ENCODE results near the gene CCN2. TPM values are rescaled to one million over a fixed set of nuclear protein-coding genes. Genes with fewer than 3 reads are reported as not detected.
A peak's percentile ranks its signal among the peaks of the same experiment; 100 is the strongest.

The CCN2 gene
- total RNA-seq, 2 experiments from 2014 or later = not detected

DNA sequence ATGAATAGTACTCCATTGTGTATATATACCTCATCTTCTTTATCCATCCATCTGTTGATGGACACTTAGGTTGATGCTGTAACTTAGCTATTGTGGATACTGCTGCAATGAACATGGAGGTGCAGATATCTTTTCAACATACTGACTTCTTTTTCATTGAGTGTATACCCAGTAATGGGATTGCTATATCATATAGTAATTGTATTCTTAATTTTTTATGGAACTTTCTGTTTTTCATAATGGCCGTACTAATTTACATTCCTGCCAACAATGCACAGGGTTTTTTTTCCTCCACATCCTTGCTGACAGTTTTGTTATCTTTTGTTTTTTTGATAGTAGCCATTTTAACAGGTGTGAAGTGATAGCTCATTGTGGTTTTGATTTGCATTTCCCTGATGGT is 5.2 kb downstream of the CCN2 start:
- Mint-ChIP-seq H3K9me3 (no peaks in the 10 kb centered on the region), H3K36me3 (no peaks in the 10 kb centered on the region), H3K4me1 (peaks cover 5% of the 10 kb centered on the region), H3K27me3 (peaks cover 36% of the 10 kb centered on the region), H3K27ac (no peak overlapping the region), H3K4me3 (no peak overlapping the region)
- POLR2A ChIA-PET = no interaction called here
- ATAC-seq (ENCODE audit: low read depth) (no peak), DNase-seq (no peak)

- DNase-seq (no peak), ATAC-seq (ENCODE audit: low read depth) (no peak)
- Mint-ChIP-seq H3K27me3 (peaks cover 26% of the 10 kb centered on the region), H3K9me3 (no peaks in the 10 kb centered on the region), H3K4me3 (no peak overlapping the region), H3K27ac (no peak overlapping the region), H3K36me3 (no peaks in the 10 kb centered on the region), H3K4me1 (no peaks in the 10 kb centered on the region)
- POLR2A ChIA-PET = no interaction called here
Observed at GRCh38 chr6:131937703-131938631, 13.2 kb downstream of the CCN2 start.

DNA sequence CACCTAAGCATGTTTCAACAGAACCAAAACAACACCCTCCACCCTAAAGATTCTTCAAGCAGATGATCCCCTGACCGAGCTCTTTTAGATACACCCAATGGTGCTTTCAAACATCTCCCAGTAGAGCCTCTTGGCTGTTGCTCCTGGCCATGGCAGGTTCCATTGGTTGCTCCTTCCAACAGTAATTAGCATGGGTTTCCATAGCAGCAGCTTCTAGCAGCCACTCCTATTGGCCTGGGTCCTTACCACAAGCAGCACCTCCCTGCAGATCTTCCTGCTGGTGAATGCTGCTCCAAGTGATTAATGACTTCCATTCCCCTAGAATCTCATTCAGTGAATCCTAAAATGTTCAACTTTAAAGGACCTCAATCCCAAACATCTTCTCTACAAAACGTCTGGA is 13.9 kb downstream of the CCN2 start:
- Mint-ChIP-seq H3K27ac (no peak overlapping the region), H3K36me3 (no peaks in the 10 kb centered on the region), H3K4me3 (no peak overlapping the region), H3K27me3 (peaks cover 27% of the 10 kb centered on the region), H3K4me1 (no peaks in the 10 kb centered on the region), H3K9me3 (no peaks in the 10 kb centered on the region)
- no peak for ATAC-seq (ENCODE audit: low read depth)
- POLR2A ChIA-PET = no interaction called here
- no peak for DNase-seq

GRCh38 chr6:131936156-131936555 is 15.0 kb downstream of the CCN2 start:
- no peaks in the 10 kb centered on the region for H3K4me1 Mint-ChIP-seq
- DNase-seq (no peak), ATAC-seq (ENCODE audit: low read depth) (no peak)
- no peak overlapping the region for H3K4me3 Mint-ChIP-seq
- no peak overlapping the region for H3K27ac Mint-ChIP-seq
- no peaks in the 10 kb centered on the region for H3K9me3 Mint-ChIP-seq
- H3K36me3 Mint-ChIP-seq = no peaks in the 10 kb centered on the region
- POLR2A ChIA-PET = no interaction called here
- peaks cover 25% of the 10 kb centered on the region for H3K27me3 Mint-ChIP-seq

DNA sequence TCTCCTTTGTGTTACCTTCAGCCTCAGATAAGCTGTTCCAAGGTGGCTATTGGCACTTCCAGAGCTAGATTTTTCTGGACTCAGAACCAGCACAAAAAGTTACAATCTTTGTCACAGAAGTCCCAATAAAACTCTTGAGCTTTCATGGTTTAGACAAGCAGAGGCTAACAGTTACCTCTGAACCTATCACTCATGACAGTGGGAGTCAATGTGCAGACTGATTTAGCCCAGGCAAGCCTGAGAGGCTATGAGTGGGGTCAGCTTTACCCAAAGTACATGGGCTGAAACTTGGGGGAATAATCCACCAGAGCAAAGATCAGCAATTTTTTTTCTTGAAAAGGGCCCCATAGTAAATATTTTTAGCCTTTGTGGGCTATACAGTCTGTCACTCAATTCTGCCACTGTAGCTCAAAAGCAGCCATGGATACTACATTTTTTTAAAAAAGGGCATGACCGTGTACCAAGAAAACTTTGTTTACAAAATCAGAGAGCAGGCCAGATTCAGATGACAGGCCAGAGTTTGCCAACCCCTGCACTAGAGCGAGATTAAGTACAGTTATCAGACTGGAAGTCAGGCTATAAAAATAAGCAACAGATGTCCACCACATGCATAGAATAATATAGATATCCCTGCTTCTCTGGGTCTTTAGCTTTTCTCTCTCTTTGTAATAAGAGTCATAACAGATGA is 20.0 kb downstream of the CCN2 start:
- H3K36me3 Mint-ChIP-seq = no peaks in the 10 kb centered on the region
- H3K27ac Mint-ChIP-seq = no peak overlapping the region
- POLR2A ChIA-PET = interaction anchor here (0.7 kb wide), 1 partner anchor 13 kb away, joined by 5 read pairs; no protein-coding TSS in a partner anchor
- H3K27me3 Mint-ChIP-seq = peaks cover 11% of the 10 kb centered on the region
- DNase-seq = no peak
- H3K4me1 Mint-ChIP-seq = no peaks in the 10 kb centered on the region
- ATAC-seq (ENCODE audit: low read depth) = no peak
- no peaks in the 10 kb centered on the region for H3K9me3 Mint-ChIP-seq
- no peak overlapping the region for H3K4me3 Mint-ChIP-seq

GRCh38 chr6:131929976-131930375 is 21.2 kb downstream of the CCN2 start:
- Mint-ChIP-seq H3K27ac (no peak overlapping the region), H3K27me3 (peaks cover 12% of the 10 kb centered on the region), H3K4me1 (no peaks in the 10 kb centered on the region), H3K9me3 (no peaks in the 10 kb centered on the region), H3K36me3 (no peaks in the 10 kb centered on the region), H3K4me3 (no peak overlapping the region)
- ATAC-seq (ENCODE audit: low read depth) (no peak), DNase-seq (no peak)
- POLR2A ChIA-PET = no interaction called here

GRCh38 chr6:131929264-131929663 is 21.9 kb downstream of the CCN2 start:
- Mint-ChIP-seq H3K9me3 (no peaks in the 10 kb centered on the region), H3K4me3 (no peak overlapping the region), H3K27ac (no peak overlapping the region), H3K27me3 (peaks cover 8% of the 10 kb centered on the region), H3K36me3 (no peaks in the 10 kb centered on the region), H3K4me1 (no peaks in the 10 kb centered on the region)
- DNase-seq = no peak
- POLR2A ChIA-PET = no interaction called here
- no peak for ATAC-seq (ENCODE audit: low read depth)

GRCh38 chr6:131924881-131925474 is 26.2 kb downstream of the CCN2 start:
- Mint-ChIP-seq H3K4me1 (no peaks in the 10 kb centered on the region), H3K27me3 (peaks cover 11% of the 10 kb centered on the region), H3K4me3 (no peak overlapping the region), H3K9me3 (peaks cover 3% of the 10 kb centered on the region), H3K27ac (no peak overlapping the region), H3K36me3 (no peaks in the 10 kb centered on the region)
- DNase-seq (no peak), ATAC-seq (ENCODE audit: low read depth) (no peak)
- POLR2A ChIA-PET = no interaction called here

GRCh38 chr6:131923356-131923755 is 27.8 kb downstream of the CCN2 start:
- POLR2A ChIA-PET = no interaction called here
- peak; percentile 37 for DNase-seq
- H3K36me3 Mint-ChIP-seq = no peaks in the 10 kb centered on the region
- peaks cover 4% of the 10 kb centered on the region for H3K9me3 Mint-ChIP-seq
- no peak overlapping the region for H3K27ac Mint-ChIP-seq
- H3K27me3 Mint-ChIP-seq = peaks cover 20% of the 10 kb centered on the region
- no peaks in the 10 kb centered on the region for H3K4me1 Mint-ChIP-seq
- ATAC-seq (ENCODE audit: low read depth) = peak; percentile 45
- no peak overlapping the region for H3K4me3 Mint-ChIP-seq

DNA sequence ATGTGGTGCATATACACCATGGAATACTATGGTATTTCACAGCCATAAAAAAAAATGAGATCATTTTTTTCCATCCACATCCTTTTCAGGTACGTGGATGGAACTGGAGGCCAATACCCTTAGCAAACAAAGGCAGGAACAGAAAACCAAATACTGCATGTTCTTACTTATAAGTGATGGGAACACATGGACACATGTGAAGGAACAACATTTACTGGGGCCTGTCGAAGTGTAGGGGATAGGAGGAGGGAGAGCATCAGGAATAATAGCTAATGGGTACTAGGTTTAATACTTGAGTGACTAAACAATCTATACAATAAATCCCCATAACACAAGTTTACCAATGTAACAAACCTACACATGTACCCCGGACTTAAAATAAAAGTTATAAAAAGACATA is 30.5 kb downstream of the CCN2 start:
- DNase-seq (no peak), ATAC-seq (ENCODE audit: low read depth) (no peak)
- Mint-ChIP-seq H3K9me3 (peaks cover 6% of the 10 kb centered on the region), H3K4me1 (peaks cover 17% of the 10 kb centered on the region), H3K27me3 (peaks cover 18% of the 10 kb centered on the region), H3K36me3 (no peaks in the 10 kb centered on the region), H3K4me3 (no peak overlapping the region), H3K27ac (no peak overlapping the region)
- POLR2A ChIA-PET = no interaction called here

DNA sequence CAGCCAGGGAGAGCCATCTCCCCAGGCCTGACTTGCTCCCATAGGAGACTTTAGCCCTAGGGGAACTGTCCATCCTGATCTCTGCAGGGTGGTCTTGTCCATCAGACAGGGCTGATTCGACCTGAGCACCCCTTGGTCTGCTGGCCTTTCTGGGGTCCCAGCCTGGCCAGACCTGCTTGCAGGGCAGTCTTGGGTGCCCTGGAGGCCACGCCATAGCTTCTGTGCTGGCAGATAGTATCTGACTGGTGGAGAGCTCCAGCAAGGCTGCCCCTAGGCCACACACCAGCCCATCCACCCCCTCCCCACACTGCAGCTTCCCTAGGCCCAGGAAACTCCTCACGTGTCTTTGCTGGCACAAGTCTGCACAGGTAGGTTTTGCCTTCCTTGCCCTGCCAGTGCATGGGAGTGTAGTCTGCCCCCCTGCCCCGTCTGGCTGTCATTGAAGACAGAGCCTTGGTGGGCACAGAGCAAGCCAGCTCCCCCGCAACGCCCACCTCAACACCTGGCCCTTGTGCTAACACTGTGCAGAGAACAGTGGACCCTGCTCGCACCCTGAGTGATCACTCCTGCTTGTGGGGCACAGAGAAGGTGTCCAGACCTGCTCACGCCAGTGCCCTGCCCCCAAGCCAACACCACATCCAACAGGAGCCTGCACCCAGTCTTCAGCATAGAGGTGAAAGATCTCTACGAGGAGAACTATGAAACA is 32.4 kb downstream of the CCN2 start:
- POLR2A ChIA-PET = no interaction called here
- H3K27me3 Mint-ChIP-seq = peaks cover 18% of the 10 kb centered on the region
- peaks cover 6% of the 10 kb centered on the region for H3K9me3 Mint-ChIP-seq
- DNase-seq (no peak), ATAC-seq (ENCODE audit: low read depth) (no peak)
- peaks cover 17% of the 10 kb centered on the region for H3K4me1 Mint-ChIP-seq
- no peaks in the 10 kb centered on the region for H3K36me3 Mint-ChIP-seq
- no peak overlapping the region for H3K4me3 Mint-ChIP-seq
- no peak overlapping the region for H3K27ac Mint-ChIP-seq

DNA sequence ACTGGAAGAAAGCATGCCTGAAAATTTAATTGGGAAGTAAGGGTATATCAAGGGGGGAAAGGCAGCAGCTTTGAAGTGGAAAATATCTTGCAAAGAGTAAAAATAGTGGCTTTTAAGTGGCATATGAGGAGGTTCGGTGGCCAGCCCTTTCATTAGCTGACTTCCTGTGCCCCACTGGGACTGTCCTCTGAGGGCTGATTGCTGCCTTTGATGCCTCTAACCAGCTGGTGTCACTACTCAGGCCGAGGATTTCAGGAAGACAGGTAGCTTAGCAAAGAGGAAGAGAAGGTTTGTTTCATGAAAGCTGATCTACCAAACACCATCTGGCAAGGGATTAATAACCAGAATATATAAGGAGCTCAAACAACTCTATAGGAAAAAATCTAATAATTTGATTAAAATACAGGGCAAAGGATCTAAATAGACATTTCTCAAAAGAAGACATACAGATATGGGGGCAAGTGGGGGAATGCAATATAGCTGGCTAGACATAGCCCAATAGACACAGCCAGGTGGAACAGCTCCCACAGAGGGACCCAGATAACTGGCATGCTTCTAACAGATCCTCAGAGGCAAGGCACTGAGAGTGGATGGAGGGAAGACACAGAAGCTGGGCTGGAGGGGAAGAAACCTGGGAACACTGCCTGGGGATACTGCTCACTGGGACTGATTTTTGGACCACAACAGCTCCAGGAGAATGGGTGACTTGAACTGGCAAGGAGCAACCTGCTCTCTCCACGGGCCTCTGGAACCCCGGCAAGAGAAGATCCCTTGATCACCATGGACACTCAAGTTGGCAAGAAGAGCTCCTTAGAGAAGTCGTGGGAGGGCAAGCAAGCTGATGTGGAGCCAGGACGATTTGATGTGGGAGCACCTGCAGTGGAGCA is 33.2 kb downstream of the CCN2 start:
- Mint-ChIP-seq H3K9me3 (peaks cover 6% of the 10 kb centered on the region), H3K36me3 (no peaks in the 10 kb centered on the region), H3K27me3 (peaks cover 25% of the 10 kb centered on the region), H3K4me3 (no peak overlapping the region), H3K4me1 (peaks cover 17% of the 10 kb centered on the region), H3K27ac (no peak overlapping the region)
- POLR2A ChIA-PET = no interaction called here
- DNase-seq (no peak), ATAC-seq (ENCODE audit: low read depth) (no peak)

Data from activated naive CD8-positive, alpha-beta T cell treated with anti-CD3 and anti-CD28 coated beads, Interleukin-2, amount 10 ng/mL, durations not matched to agents 7 days and 5 days (primary cell).